NT2/D1 (cell line): ENCODE measurements around the gene ERBB2.

Experiments used
- YY1 ChIP-seq: IDR thresholded peaks from 2 replicates; pipeline ENCODE4 v1.6.1; 2011; ENCODE audit not compliant: insufficient read length, insufficient read depth
- ZNF274 ChIP-seq: IDR thresholded peaks from 2 replicates; pipeline ENCODE4 v1.6.1; 2011; ENCODE audit warnings: mild to moderate bottlenecking, low read depth, low read length

GRCh38 chr17:39752241-39752881 is 52.5 kb downstream of the ERBB2 start:
- no peak for TF ChIP-seq YY1
- TF ChIP-seq ZNF274: no peak
